Measurements from ENCODE around the gene TBCCD1.
"Not testable (repeated sequence)": the region's sequence is repeated elsewhere in the genome, so short reads cannot be mapped to it uniquely, and the experiment has no call there.

Gene TBCCD1

GRCh38 chr3:186598108-186598784, 31.1 kb upstream of the TBCCD1 start:
- in situ Hi-C loops (cut with HindIII; ENCODE audit: low sequenced_read_pairs), result no loop called here

DNA sequence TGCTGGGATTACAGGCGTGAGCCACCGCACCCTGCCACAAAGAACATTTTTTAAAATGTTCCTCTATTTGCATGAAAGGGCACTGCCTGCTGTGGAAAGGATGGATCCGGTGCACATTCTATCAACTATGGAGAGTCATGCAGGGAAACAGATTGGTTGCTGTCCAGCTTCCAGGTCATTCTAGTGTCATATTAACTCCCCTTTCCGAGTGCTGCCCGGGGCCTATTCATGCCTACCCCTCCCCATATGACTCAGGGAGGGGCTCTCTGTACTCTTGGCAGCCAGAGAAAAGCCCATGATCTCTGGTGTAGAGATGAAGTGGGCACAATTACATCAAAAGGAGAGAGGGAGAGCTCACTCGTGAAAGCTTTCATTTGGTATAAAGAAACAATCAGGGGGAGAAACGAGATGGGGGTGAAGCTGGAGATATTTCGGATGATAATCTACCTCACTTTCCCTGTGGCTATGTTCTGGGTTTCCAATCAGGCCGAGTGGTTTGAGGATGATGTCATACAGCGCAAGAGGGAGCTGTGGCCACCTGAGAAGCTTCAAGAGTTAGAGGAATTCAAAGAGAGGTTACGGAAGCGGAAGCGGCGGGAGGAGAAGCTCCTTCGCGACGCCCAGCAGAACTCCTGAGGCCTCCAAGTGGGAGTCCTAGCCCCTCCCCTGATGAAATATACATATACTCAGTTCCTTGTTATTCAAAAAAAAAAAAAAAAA, 29.6 kb upstream of the TBCCD1 start:
- in situ Hi-C loops (cut with HindIII; ENCODE audit: low sequenced_read_pairs), result no loop called here

DNA sequence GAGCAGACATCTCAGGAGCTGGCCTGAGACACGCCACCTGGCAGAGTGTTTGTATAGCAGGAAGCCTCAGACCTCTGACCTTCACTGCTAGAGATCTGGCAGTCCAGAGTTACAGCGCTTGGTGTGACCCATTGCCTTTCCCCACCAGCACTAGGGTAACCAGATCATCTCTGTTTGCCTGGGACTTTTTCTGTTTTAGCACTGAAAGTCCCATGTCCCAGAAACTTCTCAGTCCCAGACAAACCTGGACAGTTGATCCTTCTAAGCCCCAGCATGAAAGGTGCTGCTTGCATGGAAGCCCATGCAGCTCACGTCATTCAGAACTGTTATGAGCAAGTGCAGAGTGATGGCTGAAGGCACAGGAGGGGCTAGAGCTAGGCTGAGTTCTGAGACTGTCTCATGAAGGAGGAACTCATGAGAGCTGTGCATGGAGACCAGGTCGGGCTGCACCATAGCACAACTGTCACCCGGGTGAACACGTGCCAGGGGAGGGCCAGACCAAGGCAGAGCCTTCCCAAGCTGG, 27.5 kb upstream of the TBCCD1 start:
- in situ Hi-C loops (cut with HindIII; ENCODE audit: low sequenced_read_pairs), result no loop called here

- in situ Hi-C loops (cut with HindIII; ENCODE audit: low sequenced_read_pairs), result no loop called here
Measured at GRCh38 chr3:186593862-186594261, 26.7 kb upstream of the TBCCD1 start.

DNA sequence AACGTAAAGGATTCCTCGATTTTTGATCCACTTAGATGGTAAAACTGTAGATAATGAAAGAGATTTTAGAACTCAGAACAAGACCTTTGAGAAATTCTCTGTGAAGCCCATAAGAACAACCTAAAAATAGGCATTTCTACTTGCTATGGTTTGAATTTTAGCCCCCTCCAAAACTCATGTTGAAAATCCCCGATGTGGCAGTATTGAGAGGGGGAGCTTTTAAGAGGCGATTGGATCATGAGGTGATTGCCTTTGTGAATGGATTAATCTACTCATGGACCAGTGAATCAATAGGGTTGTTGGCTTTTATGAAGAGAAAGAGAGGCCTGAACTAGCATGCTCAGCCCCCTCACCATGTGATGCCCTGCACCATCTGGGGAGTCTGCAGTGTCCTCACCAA, 25.5 kb upstream of the TBCCD1 start:
- in situ Hi-C loops (cut with HindIII; ENCODE audit: low sequenced_read_pairs), result no loop called here

DNA sequence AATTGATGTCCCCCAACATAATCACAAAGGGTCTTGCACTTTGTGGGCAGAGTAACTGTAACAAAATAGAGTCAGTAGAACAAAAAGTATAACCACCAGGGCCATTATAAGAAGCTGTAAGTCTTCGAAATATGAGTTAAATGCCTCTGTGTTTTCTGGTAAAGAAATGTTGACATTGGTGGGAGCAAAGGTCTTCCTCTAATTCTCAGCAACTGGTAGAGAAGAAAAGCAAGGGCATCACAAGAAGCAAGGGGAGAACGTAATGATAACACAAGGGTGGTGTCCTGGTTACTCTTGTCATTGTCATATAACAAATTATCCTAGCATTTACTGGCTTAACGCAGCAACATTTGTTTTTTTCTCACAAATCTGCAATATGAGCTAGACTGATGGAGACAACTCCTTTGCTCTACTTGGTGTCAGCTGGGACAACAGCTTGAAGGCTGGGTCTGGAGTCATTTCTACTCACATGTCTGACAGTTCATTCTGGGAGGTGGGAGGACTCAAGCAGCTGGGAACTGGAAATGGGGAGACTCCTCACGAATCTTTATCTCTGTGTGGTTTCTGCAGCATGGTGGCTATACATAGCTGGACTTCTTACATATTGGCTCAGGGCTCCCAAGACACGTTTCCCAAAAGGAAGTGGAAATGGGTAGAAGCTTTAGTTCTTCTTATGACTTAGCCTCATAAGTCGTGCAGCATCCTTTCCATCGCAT, 23.6 kb upstream of the TBCCD1 start:
- in situ Hi-C loops (cut with HindIII; ENCODE audit: low sequenced_read_pairs), result no loop called here

GRCh38 chr3:186589856-186590579, 22.9 kb upstream of the TBCCD1 start:
- in situ Hi-C loops (cut with HindIII; ENCODE audit: low sequenced_read_pairs), result no loop called here

- in situ Hi-C loops (cut with HindIII; ENCODE audit: low sequenced_read_pairs), result no loop called here
Measured at GRCh38 chr3:186589121-186589520, 22.0 kb upstream of the TBCCD1 start.

DNA sequence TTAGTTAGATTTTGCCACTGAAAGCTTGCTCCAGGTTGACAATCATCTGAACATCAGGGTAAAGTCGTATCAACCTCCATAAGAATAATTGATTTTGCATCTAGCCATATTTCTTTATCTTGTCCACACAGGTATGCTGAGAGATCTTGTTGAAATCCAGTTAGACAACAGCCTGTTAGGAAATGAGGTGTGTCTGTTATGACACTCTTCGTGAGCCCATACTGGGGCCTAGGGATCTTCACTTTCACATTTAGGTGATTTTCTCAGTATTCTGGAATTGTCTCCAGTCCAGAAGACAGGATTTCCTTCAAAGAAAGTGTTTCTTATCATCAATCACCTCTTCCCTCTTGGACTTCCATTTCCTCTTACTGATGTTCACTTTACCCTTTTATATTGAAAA, 21.5 kb upstream of the TBCCD1 start:
- in situ Hi-C loops (cut with HindIII; ENCODE audit: low sequenced_read_pairs), result no loop called here

DNA sequence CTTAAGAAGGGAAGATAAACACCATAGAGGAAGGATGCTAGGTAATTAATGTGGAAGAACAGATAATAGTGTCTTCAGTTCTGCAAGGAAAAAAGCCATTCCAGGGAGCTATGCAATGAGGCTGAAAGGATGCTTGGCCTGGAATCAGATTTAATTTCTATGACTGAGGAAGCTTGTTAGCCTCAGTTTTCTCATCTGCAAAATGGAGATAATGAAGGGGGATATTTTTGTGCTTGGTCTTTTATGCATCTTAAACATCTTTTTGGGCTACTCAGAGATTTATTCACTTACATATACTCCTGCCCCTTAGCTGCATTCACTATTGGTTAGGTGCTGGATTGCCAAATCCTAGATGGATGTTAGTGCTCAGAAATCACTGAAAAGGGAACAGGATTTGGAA, 20.0 kb upstream of the TBCCD1 start:
- in situ Hi-C loops (cut with HindIII; ENCODE audit: low sequenced_read_pairs), result no loop called here

- in situ Hi-C loops (cut with HindIII; ENCODE audit: low sequenced_read_pairs), result not testable (repeated sequence)
Measured at GRCh38 chr3:186586245-186586644, 19.1 kb upstream of the TBCCD1 start.

- in situ Hi-C loops (cut with HindIII; ENCODE audit: low sequenced_read_pairs), result no loop called here
Measured at GRCh38 chr3:186583831-186584230, 16.7 kb upstream of the TBCCD1 start.

DNA sequence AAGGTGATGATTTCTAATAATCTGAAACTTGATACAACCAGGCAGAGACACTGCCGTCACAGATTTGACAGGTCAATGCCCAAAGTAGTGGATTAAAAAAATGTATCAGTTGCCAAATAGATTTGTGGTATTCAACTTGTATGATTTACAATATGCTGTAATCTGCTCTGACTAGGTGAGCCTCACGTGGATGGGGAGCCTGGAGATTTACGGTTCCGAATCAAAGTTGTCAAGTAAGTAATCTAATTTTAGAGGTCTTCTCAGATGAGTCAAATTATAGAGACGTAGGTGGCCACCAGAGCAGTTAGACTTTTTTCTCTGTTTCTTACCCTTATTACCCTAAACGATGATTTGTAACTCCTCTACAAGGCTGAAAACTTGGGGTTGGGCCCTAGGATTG, 15.4 kb upstream of the TBCCD1 start:
- in situ Hi-C loops (cut with HindIII; ENCODE audit: low sequenced_read_pairs), result no loop called here

GRCh38 chr3:186580785-186581184, 13.6 kb upstream of the TBCCD1 start:
- in situ Hi-C loops (cut with HindIII; ENCODE audit: low sequenced_read_pairs), result no loop called here

DNA sequence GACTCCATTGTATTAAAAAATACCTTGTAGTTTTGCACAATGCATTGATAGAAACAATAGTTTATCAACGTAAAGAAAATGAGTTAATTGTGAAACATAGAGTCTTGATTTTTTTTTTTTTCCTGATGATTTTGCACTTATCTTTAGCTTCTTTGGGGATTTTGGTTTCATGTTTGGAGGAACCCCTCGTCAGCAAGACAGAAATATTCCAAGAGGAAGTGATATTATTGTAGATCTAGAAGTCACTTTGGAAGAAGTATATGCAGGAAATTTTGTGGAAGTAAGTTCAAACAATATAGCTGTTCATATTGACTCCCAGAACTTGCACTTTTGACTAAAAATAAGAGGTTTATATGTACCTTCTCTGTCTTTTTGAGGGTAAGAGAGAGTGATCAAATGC, 10.4 kb upstream of the TBCCD1 start:
- in situ Hi-C loops (cut with HindIII; ENCODE audit: low sequenced_read_pairs), result no loop called here

GRCh38 chr3:186571644-186572013, 4.5 kb upstream of the TBCCD1 start:
- in situ Hi-C loops (cut with HindIII; ENCODE audit: low sequenced_read_pairs), result no loop called here

DNA sequence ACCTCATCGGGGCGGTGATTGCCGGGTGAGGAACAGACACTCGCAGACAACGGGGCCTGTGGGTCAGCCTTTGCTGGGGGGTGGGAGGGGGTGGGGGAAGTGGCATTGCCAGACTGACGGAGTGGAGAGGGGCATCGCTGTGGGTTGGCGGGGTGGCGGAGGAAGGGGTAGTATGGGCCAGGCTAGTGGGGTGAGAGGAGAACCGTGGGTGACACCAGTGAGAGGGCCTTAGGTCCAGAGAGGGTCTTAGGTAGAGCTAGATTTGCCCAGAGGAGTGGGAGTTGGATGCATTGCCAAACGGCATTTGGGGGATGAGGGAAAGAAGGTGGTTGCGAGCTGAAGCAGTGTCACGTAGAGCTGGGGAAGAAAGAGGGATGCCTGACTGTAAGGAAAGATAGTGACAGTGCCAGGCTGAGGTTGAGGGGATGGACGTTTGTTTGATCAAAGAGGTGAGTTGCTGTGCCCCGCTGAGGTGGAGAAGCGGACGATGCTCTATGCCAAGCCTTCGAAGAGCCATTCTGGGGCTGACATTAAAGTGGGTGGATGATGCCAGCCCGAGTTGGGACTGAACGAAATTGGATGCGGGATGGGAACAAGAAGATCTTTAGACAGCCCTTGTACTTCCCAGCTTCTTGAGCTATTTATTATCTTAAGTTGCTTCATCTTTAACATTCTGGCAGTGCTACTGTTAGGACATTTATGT, 4.0 kb upstream of the TBCCD1 start:
- in situ Hi-C loops (cut with HindIII; ENCODE audit: low sequenced_read_pairs), result no loop called here

- in situ Hi-C loops (cut with HindIII; ENCODE audit: low sequenced_read_pairs), result no loop called here
Measured at GRCh38 chr3:186570096-186570940, 3.2 kb upstream of the TBCCD1 start, which contains the start of gene DNAJB11. Gene DNAJB11, plus strand, starts transcription at chr3:186570720. Its CDS starts 178 bp downstream, at chr3:186570898.

GRCh38 chr3:186569779-186570095, 2.6 kb upstream of the TBCCD1 start:
- in situ Hi-C loops (cut with HindIII; ENCODE audit: low sequenced_read_pairs), result no loop called here

DNA sequence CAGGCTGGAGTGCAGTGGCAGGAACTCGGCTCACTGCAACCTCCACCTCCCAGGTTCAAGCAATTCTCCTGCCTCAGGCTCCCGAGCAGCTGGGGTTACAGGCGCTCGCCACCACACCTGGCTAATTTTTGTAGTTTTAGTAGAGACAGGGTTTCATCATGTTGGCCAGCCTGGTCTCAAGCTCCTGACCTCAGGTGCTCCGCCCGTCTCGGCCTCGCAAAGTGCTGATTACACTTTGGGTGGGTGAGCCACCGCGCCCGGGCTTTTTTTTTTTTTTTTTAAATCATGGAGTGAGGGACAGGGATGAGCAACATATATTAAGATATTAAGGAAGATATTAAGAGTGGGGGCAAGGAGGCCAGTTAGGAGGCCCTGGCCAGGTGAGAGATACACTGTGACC, 2.2 kb upstream of the TBCCD1 start:
- in situ Hi-C loops (cut with HindIII; ENCODE audit: low sequenced_read_pairs), result not testable (repeated sequence)
